ENCODE results near the gene LEMD2.

LEMD2 gene

GRCh38 chr6:33794910-33795623 is 6.1 kb upstream of the LEMD2 start:
- DNase-seq (ENCODE audit: low read depth in 3 of 3): no peak

DNA sequence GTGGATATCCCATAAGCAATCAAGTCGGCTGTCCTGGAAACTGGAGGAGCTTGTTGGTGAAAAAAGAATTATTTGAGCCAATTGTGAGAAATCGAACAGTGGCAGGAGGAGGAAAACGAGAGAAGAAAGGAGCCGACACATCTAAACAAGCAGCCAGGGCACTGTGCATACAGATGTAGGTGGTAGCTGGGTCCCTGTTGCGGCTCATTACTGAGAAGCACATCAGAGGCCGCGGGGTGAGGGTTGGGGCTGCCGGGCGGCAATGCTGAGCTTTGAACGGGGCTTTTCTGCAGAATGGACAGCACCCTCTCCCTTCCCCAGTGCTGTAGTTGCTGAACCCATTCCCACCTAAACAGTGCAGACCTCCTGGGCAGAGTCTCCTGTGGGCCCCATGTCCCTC is 4.1 kb upstream of the LEMD2 start:
- DNase-seq (ENCODE audit: low read depth in 3 of 3): no peak

DNA sequence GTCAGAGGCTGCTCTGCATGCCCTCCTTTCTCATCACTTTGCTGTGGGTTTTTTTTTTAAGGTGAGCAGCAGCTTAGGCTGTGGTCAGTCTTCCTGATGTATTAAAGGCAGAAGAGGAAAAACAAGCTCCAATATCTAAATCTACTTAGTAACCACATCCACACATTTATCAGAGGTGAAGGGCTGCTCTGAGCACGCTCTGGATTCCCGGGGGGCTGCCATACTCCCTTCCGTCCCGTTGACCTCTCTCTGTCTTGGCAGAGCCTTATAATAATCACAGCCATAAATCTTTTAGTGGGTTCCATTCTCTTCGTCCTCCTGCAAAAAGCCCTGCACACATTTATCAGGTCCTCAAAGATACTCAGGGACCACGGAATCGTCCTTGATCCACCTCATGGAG is 2.7 kb upstream of the LEMD2 start:
- DNase-seq (ENCODE audit: low read depth in 3 of 3): no peak

GRCh38 chr6:33790910-33791309 is 2.0 kb upstream of the LEMD2 start:
- DNase-seq (ENCODE audit: low read depth in 3 of 3): no peak

GRCh38 chr6:33790379-33790778 is 1.4 kb upstream of the LEMD2 start:
- DNase-seq (ENCODE audit: low read depth in 3 of 3): no peak

DNA sequence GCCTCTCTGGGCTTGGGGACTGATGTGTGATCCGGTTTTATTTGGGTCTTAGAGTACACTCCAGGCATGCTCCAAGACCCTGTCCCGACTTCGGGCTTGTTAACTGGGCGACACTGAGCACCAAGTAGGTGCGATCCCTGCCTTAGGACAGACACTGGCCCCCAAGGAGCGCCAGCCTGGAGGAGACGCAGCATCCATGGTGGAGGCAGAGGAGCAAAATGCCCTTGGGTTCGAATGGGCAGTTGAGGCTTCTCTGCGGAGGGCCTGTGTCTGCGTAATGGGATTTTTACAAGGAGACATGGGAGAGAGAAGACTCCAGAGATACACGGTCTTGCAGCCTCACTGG is 593 bp upstream of the LEMD2 start:
- DNase-seq (ENCODE audit: low read depth in 3 of 3): no peak

DNA sequence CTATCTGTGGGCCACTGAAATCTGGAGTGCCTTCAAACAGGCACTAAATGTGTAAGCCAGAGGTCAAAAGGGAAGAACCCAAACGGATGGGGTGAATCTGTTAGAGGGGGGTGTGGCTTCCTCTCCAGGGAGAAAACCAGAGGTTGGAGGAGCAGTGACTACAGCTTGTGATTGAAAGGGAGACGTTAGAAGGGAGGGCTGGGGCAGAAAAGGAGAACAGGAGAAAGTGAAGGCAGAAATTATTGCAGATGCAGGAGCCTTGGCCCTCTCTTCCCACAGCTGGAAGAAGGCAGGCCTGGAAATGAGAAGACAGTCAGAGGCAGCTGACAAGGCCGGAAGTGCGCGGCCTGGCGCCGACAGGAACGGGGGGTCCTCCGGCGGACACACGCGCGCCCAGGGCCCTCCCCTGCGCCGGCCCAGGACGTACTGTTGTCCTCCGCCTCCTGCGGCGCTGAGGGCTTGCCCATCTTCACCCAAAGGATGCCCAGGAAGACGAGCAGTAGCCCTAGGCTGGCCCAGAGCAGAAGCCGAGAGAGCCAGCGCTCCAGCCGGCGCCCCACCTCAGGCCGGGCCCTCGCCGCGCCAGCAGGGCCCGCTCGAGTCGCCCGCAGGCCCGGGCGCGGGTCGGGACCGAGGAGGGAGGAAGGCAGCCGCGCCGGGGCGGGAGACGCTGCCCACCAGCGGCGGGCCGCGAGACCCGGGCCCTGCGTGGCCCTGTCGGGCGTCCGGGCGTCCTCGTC is 806 bp downstream of the LEMD2 start:
- peak; percentile 28 to 54 (median 33) for DNase-seq (ENCODE audit: low read depth in 3 of 3)

DNA sequence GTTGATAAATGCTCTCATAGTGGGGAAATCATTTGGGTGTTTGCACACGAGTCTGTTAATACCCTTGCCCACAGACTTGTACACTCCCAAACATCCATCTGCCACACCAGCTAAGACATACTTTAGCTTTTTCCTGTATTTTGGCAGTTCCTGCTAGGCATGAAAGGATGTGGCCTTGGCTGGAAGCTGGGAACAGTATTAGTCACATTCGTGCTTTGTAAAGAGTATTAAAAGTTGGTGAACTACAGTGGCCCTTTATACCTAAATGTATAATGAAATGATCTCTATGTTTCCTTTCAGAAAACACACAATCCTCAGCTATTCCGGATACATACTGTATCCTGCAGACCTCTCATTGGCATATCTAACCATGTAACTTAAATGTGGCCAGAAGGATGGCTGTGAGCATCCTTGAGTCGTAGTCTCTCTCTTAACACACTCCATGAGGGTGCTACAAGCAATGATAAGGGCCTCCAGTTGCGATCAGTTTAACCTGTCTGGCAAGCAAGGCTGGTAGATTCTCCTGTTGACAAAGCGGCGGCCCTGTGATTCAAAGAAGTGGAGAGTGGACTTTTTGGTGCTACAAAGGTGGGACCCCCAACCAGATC is 1.5 kb downstream of the LEMD2 start:
- DNase-seq (ENCODE audit: low read depth in 3 of 3): no peak

GRCh38 chr6:33786736-33787135 is 2.2 kb downstream of the LEMD2 start:
- DNase-seq (ENCODE audit: low read depth in 3 of 3): no peak

- no peak for DNase-seq (ENCODE audit: low read depth in 3 of 3)
Observed at GRCh38 chr6:33785778-33786177, 3.2 kb downstream of the LEMD2 start.

DNA sequence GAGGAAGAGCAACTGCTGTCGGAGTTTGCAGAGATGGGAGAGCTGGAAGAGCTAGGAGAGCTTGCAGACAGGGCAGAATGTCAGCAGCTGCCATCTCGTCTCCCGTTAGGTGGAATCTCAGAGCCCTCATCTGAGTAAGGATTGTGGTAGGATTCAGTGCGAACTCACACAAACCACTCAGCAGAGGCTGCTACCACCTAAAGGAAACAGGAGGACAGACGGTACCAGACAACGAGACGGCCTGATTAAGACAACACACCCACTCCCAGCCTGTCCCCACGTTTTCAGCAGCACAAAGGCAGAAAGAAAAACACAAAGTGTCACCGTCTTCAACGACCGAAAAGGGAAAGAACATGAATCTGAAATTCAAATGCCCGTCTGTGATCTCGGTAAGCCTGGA is 4.1 kb downstream of the LEMD2 start:
- no peak for DNase-seq (ENCODE audit: low read depth in 3 of 3)

DNA sequence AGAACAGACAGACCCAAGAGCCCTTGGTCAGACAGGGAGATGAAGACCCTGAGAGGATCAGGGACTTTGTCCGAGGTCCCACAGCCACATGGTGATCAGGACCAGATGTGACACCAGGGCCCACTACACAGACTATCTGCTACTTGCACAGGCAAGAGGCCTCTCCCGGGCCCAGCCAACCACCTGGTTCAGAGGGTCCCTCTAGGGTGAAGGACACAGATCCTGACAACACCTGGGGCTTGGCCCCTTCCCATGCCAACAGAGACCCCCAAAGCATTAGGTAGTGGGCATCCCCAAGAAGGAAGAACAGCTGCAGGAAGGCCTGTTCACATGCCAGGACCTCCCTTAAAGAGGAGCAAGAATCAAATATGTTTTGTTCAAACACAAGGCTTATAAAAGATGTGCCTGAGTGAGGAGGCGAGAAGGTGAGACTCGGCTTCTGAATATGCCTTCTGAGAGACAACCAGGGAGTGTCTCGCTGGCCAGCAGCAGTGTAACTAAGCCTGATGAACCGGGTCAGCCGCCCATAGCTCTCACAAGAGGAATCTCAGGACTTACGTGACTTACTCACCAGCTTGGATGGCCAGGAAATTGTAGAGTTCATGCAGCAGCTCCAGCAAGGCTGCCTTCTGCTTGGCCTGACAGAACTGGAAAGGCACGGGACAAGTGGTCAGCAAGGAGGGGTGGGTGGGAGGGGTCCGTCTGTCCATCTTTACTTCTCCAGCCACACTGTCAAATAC is 5.0 kb downstream of the LEMD2 start:
- DNase-seq (ENCODE audit: low read depth in 3 of 3): no peak

DNA sequence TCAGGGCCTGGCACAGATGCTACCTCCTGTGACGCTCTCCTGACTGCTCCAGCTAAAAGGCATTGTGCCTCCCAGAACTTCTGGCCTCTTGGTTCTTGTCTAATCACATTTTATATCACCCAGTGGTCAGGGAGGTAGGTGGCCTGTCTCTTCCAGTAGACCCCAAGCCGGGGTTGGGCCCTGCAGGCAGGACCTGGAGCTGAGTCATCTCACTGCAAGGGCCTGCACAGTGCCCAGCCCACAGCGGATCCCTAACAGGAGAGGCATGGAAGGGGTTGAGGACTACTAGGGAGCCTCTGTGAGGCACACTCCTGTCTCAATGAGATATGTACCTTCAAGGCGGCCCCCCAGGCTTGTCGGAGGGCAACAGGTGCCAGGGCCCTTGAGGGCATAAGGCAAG is 6.4 kb downstream of the LEMD2 start:
- no peak for DNase-seq (ENCODE audit: low read depth in 3 of 3)

GRCh38 chr6:33781131-33781975 is 7.6 kb downstream of the LEMD2 start:
- DNase-seq (ENCODE audit: low read depth in 3 of 3): no peak

DNA sequence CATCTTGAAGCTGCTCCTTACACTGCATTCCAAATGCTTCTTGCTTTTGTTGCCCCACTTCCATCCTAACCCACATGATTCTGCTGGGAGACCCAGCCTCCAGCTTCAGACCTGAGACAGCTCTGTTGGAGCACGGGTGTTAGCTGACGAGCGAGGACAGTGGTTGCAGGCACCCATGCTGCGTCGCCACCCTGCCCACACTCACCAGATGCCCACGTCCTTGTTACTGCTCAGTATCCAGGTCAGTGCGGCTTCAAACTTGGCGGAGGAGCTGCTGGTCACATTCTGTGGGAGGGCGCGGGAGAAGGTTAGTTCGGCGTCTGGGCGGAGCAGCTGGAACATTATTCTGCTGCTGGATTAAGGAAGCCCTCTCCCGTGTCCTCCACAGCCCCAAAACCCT is 9.0 kb downstream of the LEMD2 start:
- DNase-seq (ENCODE audit: low read depth in 3 of 3): no peak

GRCh38 chr6:33779290-33779689 is 9.6 kb downstream of the LEMD2 start:
- no peak for DNase-seq (ENCODE audit: low read depth in 3 of 3)

DNA sequence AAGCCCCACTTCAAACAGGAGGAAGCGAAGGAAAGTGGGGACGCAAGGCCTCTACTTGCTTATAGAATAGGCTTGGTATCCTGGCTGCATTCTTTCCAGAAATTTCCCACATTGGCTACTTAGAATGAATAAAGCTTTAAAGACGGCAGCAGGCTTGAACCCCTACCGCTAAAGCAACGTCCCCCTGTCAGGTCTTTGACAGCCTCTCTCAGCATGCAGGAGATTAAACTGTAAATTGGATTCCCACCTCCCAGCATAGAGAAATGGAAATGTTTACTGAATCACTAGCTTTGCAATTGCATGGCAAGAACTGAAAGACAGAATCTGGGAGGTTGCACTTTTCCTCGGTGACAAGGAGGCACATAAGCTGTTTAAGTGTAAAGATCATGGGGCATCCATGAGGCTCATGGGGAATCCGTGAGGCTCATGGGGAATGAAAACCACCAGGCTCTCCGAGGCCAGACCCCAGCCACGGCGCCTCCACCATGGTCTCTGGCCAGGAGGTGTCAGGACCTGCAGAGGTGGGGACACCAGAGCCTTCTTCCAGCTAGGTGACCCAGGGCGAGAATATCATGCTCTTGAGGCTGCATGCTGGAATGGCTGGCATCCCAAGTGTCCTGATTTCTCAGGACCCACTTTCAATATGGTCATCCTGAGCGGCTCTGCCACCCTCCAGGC is 10.3 kb downstream of the LEMD2 start:
- no peak for DNase-seq (ENCODE audit: low read depth in 3 of 3)

GRCh38 chr6:33777398-33778388 is 11.2 kb downstream of the LEMD2 start:
- DNase-seq (ENCODE audit: low read depth in 3 of 3): no peak

DNA sequence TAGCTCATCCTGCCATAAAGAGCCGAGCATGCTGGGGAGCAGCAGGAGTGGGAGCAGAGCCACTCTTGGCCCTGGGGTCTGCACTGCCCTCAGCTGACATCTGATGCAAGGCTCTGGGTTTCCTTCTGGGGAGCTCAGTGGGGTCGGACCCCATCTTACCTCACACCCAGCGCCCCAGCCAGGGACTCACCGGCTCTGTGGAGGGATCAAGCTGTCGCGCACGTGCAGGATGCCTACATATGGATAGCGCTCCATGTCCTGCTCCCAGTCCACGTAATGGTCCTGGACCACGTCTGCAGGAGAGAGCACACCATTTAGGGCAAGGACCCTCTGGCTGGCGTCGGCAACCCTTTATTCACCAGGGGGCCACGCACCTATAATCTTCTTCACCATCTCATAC is 12.2 kb downstream of the LEMD2 start:
- DNase-seq (ENCODE audit: low read depth in 3 of 3): no peak

- DNase-seq (ENCODE audit: low read depth in 3 of 3): no peak
Observed at GRCh38 chr6:33776186-33776585, 12.7 kb downstream of the LEMD2 start.

Measured in stimulated activated CD4-positive, alpha-beta T cell treated with anti-CD3 and anti-CD28 coated beads, TNF-alpha, amount 100 ng/mL, for 24 hours (primary cell).